ENCODE data around the gene LRP2BP.
A peak's percentile ranks its signal among the peaks of the same experiment; 100 is the strongest.

The LRP2BP gene

GRCh38 chr4:185425647-185426352 lies 30.1 kb upstream of the LRP2BP start, which contains the start of gene UFSP2:
UFSP2 (minus strand) TSS chr4:185425964; CDS start chr4:185425868, 96 bp downstream.
- H3K27ac ChIP-seq = peak within 1 kb of the TSS; percentile 92
- TF ChIP-seq ZFX (IDR thresholded peaks at IDR 0.05) = no peak
- TF ChIP-seq, protein P1, sequence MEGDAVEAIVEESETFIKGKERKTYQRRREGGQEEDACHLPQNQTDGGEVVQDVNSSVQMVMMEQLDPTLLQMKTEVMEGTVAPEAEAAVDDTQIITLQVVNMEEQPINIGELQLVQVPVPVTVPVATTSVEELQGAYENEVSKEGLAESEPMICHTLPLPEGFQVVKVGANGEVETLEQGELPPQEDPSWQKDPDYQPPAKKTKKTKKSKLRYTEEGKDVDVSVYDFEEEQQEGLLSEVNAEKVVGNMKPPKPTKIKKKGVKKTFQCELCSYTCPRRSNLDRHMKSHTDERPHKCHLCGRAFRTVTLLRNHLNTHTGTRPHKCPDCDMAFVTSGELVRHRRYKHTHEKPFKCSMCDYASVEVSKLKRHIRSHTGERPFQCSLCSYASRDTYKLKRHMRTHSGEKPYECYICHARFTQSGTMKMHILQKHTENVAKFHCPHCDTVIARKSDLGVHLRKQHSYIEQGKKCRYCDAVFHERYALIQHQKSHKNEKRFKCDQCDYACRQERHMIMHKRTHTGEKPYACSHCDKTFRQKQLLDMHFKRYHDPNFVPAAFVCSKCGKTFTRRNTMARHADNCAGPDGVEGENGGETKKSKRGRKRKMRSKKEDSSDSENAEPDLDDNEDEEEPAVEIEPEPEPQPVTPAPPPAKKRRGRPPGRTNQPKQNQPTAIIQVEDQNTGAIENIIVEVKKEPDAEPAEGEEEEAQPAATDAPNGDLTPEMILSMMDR (conservative IDR thresholded peaks at IDR 0.05) = no peak

DNA sequence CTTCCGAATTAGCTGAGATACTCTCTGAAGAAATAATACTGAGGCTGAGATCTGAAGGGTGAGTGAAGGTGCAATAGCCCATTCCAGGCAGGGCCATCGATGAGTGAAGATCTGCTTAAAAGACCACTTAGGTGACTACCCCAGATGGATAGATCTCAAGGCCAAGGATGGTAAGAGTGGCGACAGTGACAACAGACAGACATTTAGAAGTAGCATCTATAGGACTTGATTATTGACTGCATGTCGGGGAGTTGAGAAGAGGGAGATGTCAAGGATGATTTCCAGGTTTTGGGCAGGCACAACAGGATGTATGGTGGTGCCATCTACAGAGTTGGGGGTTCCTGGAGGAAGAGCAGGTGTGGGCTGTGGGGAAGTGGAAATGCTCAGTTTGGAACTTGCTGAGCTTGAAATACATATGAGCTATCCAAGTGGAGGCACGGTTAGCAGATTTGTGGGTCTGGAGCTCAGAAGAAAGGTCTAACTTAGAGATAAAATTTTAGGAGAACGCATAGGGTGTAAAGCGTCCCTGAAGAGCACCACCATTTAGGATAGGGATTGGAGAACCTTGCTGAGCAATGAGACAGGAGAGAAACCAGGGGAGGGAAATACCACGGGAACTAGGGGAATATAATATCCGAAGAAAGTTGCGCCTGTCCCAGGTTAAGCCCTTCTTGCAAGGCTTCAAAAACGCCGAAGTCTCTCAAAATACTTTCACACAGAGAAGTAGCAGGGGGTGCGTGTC lies 29.4 kb upstream of the LRP2BP start:
- peak overlapping the region; percentile 92 for H3K27ac ChIP-seq
- TF ChIP-seq ZFX (IDR thresholded peaks at IDR 0.05) = no peak
- TF ChIP-seq, protein P1 (conservative IDR thresholded peaks at IDR 0.05) = no peak

- H3K27ac ChIP-seq = no peak overlapping the region
- no peak for TF ChIP-seq ZFX (IDR thresholded peaks at IDR 0.05)
- TF ChIP-seq, protein P1 (conservative IDR thresholded peaks at IDR 0.05) = no peak
Measured at GRCh38 chr4:185421366-185422124, 25.8 kb upstream of the LRP2BP start.

DNA sequence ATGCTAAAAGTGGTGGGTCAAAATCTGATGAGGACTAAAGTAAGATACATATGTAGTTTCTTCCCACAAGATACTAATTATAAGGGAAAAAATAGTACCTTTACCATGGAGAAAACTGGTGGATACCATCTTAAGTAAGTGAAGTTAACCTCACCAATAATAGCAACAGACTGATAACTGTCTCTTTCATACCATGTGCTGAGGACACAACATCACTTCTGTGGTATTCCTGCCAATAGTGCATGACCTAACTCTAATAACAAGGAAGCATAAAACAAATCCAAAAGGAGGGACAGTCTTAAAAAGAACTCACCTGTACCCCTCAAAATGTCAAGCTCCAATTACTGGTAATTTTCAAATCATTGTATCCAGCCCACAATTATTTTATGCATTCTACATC lies 21.2 kb upstream of the LRP2BP start:
- no peak for TF ChIP-seq ZFX (IDR thresholded peaks at IDR 0.05)
- TF ChIP-seq, protein P1 (conservative IDR thresholded peaks at IDR 0.05) = no peak
- no peak overlapping the region for H3K27ac ChIP-seq

DNA sequence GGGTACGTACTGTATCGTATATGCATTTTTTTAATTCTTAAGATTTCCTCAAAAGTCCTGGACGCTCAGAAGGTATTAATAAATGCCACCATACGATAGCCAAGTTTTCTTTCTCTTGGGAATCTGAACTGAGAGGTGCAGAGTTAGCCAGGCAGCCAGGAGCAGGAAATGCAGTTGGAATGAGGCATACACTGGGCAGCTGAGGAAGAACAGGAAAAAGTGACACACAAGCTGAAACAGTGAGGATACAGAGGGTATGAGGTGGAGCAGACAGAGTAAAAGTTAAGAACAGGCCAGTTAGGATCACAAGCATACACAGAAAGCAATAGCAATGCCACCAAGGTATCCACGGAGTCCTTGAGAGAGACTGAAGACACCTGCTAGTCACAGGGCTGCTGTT lies 16.7 kb upstream of the LRP2BP start:
- no peak overlapping the region for H3K27ac ChIP-seq
- no peak for TF ChIP-seq ZFX (IDR thresholded peaks at IDR 0.05)
- TF ChIP-seq, protein P1 (conservative IDR thresholded peaks at IDR 0.05) = no peak

DNA sequence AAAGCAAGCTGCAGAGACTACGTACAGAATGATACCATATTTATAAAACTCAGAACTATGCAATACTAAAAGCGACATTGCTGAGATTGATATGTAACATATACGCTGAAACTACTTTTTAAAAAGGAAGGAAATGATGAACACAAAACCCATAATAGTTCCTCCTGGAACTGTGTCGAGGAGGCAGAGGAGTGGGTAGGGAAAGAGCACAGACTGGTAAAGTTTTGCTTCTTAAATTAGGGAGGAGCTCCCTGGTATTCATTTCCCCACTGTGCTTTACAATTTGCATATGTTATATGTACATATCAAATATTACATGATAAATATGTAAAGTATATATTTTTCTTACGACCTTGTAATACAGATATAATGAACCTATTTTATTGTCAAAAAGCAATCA lies 16.1 kb upstream of the LRP2BP start:
- TF ChIP-seq, protein P1 (conservative IDR thresholded peaks at IDR 0.05) = no peak
- no peak for TF ChIP-seq ZFX (IDR thresholded peaks at IDR 0.05)
- H3K27ac ChIP-seq = no peak overlapping the region

Data from C4-2B (cell line).